ENCODE results near the gene CEP85. TPM values are rescaled to one million over a fixed set of nuclear protein-coding genes. Genes with fewer than 3 reads are reported as not detected.
"Not testable (repeated sequence)": the region's sequence is repeated elsewhere in the genome, so short reads cannot be mapped to it uniquely, and the experiment has no call there.

The CEP85 gene
- total RNA-seq, 1 donor from 2014 or later, result 91.1 TPM

- no peak for ATAC-seq
- intact Hi-C loops (cut with micrococcal nuclease), result no loop called here
- no peak for DNase-seq
Measured at GRCh38 chr1:26220199-26220912, 13.6 kb upstream of the CEP85 start.

- no peak for DNase-seq
- no peak for ATAC-seq
- intact Hi-C loops (cut with micrococcal nuclease), result no loop called here
Measured at GRCh38 chr1:26221094-26221493, 12.9 kb upstream of the CEP85 start.

GRCh38 chr1:26224606-26225005 lies 9.4 kb upstream of the CEP85 start:
- intact Hi-C loops (cut with micrococcal nuclease), result no loop called here
- DNase-seq, result no peak
- ATAC-seq, result peak; percentile 41

- intact Hi-C loops (cut with micrococcal nuclease), result no loop called here
- DNase-seq, result peak; percentile 83
- peak; percentile 93 for ATAC-seq
Measured at GRCh38 chr1:26225033-26225831, 8.8 kb upstream of the CEP85 start.

GRCh38 chr1:26230682-26231081 lies 3.3 kb upstream of the CEP85 start:
- intact Hi-C loops (cut with micrococcal nuclease); ATAC-seq; DNase-seq: not testable (repeated sequence)

GRCh38 chr1:26234644-26235370 lies 807 bp downstream of the CEP85 start:
- intact Hi-C loops (cut with micrococcal nuclease), result no loop called here
- peak; percentile 2 for ATAC-seq
- DNase-seq, result peak; percentile 34

GRCh38 chr1:26237230-26237966 lies 3.4 kb downstream of the CEP85 start:
- DNase-seq (no peak), ATAC-seq (no peak)
- intact Hi-C loops (cut with micrococcal nuclease), result no loop called here

- intact Hi-C loops (cut with micrococcal nuclease), result no loop called here
- ATAC-seq (no peak), DNase-seq (no peak)
Measured at GRCh38 chr1:26239936-26240335, 5.9 kb downstream of the CEP85 start.

- ATAC-seq (no peak), DNase-seq (no peak)
- intact Hi-C loops (cut with micrococcal nuclease), result no loop called here
Measured at GRCh38 chr1:26252718-26253117, 18.7 kb downstream of the CEP85 start.

GRCh38 chr1:26254404-26254803 lies 20.4 kb downstream of the CEP85 start:
- DNase-seq (no peak), ATAC-seq (peak; percentile 83)
- intact Hi-C loops (cut with micrococcal nuclease), result no loop called here

GRCh38 chr1:26257222-26257621 lies 23.2 kb downstream of the CEP85 start:
- DNase-seq, result no peak
- peak; percentile 77 for ATAC-seq
- intact Hi-C loops (cut with micrococcal nuclease), result no loop called here

GRCh38 chr1:26259005-26259404 lies 25.0 kb downstream of the CEP85 start:
- DNase-seq (no peak), ATAC-seq (no peak)
- intact Hi-C loops (cut with micrococcal nuclease), result no loop called here

GRCh38 chr1:26259578-26259977 lies 25.6 kb downstream of the CEP85 start:
- ATAC-seq (no peak), DNase-seq (no peak)
- intact Hi-C loops (cut with micrococcal nuclease), result no loop called here

- DNase-seq, result no peak
- ATAC-seq, result no peak
- intact Hi-C loops (cut with micrococcal nuclease), result no loop called here
Measured at GRCh38 chr1:26263212-26263611, 29.2 kb downstream of the CEP85 start.

- DNase-seq, result no peak
- ATAC-seq, result no peak
- intact Hi-C loops (cut with micrococcal nuclease), result no loop called here
Measured at GRCh38 chr1:26265405-26265804, 31.4 kb downstream of the CEP85 start.

GRCh38 chr1:26268290-26269197 lies 34.5 kb downstream of the CEP85 start:
- ATAC-seq (no peak), DNase-seq (no peak)
- intact Hi-C loops (cut with micrococcal nuclease), result no loop called here

- no peak for DNase-seq
- intact Hi-C loops (cut with micrococcal nuclease), result no loop called here
- no peak for ATAC-seq
Measured at GRCh38 chr1:26269198-26269550, 35.2 kb downstream of the CEP85 start.

GRCh38 chr1:26274801-26275425 lies 40.9 kb downstream of the CEP85 start:
- DNase-seq (no peak), ATAC-seq (no peak)
- intact Hi-C loops (cut with micrococcal nuclease), result loop anchor here (5.0 kb wide), 1 partner anchor 47 kb away; no protein-coding TSS in a partner anchor
